ENCODE results near the gene SNX14.

The SNX14 gene, protein sequence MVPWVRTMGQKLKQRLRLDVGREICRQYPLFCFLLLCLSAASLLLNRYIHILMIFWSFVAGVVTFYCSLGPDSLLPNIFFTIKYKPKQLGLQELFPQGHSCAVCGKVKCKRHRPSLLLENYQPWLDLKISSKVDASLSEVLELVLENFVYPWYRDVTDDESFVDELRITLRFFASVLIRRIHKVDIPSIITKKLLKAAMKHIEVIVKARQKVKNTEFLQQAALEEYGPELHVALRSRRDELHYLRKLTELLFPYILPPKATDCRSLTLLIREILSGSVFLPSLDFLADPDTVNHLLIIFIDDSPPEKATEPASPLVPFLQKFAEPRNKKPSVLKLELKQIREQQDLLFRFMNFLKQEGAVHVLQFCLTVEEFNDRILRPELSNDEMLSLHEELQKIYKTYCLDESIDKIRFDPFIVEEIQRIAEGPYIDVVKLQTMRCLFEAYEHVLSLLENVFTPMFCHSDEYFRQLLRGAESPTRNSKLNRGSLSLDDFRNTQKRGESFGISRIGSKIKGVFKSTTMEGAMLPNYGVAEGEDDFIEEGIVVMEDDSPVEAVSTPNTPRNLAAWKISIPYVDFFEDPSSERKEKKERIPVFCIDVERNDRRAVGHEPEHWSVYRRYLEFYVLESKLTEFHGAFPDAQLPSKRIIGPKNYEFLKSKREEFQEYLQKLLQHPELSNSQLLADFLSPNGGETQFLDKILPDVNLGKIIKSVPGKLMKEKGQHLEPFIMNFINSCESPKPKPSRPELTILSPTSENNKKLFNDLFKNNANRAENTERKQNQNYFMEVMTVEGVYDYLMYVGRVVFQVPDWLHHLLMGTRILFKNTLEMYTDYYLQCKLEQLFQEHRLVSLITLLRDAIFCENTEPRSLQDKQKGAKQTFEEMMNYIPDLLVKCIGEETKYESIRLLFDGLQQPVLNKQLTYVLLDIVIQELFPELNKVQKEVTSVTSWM

GRCh38 chr6:85593438-85594196 is at the start of gene SNX14:
SNX14 (minus strand) TSS chr6:85593858; CDS start chr6:85593718, 140 bp downstream.
- peak; percentile 92 for DNase-seq

GRCh38 chr6:85642774-85643536 is 49.3 kb upstream of the SNX14 start, which contains the start of gene SYNCRIP:
SYNCRIP (minus strand) TSS chr6:85642886; CDS start chr6:85641439, 1,447 bp downstream.
- Histone ChIP-seq H4K20me1 (ENCODE audit: insufficient read depth, low read length) (peaks cover 31% of the 10 kb centered on the region), H3K4me2 (ENCODE audit: low read depth, low read length) (peak within 1 kb of the TSS; percentile 97), H3K79me2 (ENCODE audit: low read length) (peaks cover 55% of the 10 kb centered on the region), H3K27ac (ENCODE audit: low read length) (peak within 1 kb of the TSS; percentile 100), H3K4me1 (ENCODE audit: low read length) (peaks cover 17% of the 10 kb centered on the region), H3K9me3 (replicated peaks; ENCODE audit: insufficient read depth, low read length) (no peaks in the 10 kb centered on the region), H3K9me2 (replicated peaks; ENCODE audit: insufficient read depth, low read length) (no peaks in the 10 kb centered on the region), H3F3A (ENCODE audit: insufficient read depth, low read length) (peaks cover 13% of the 10 kb centered on the region), H2AFZ (ENCODE audit: low read length) (peak within 1 kb of the TSS; percentile 76), H3K4me3 (ENCODE audit: low read length) (peak within 1 kb of the TSS; percentile 99), H3K36me3 (replicated peaks; ENCODE audit: insufficient read depth, low read length) (peaks cover 14% of the 10 kb centered on the region; the same call in 1 of the 2 replicates), H3K9ac (ENCODE audit: low read length) (peak within 1 kb of the TSS; percentile 100), H3K27me3 (replicated peaks; ENCODE audit: insufficient read depth, low read length) (no peaks in the 10 kb centered on the region)
- TF ChIP-seq EZH2 (optimal IDR thresholded peaks at IDR 0.05; ENCODE audit: low read depth, low read length) (no peak), EZH2phosphoT487 (IDR thresholded peaks at IDR 0.05; ENCODE audit: low read length) (no peak), CTCF (IDR thresholded peaks at IDR 0.05; ENCODE audit: low read length) (no peak)
- peak; percentile 96 for DNase-seq

More at GRCh38 chr6:85593438-85594196, at the start of gene SNX14:
- H3K27me3 ChIP-seq (replicated peaks; ENCODE audit: insufficient read depth, low read length) = no peaks in the 10 kb centered on the region
- H3K9me3 ChIP-seq (replicated peaks; ENCODE audit: insufficient read depth, low read length) = no peaks in the 10 kb centered on the region
- no peaks in the 10 kb centered on the region for H3K36me3 ChIP-seq (replicated peaks; ENCODE audit: insufficient read depth, low read length)
- peaks cover 4% of the 10 kb centered on the region; the same call in 1 of the 2 replicates for H3K4me1 ChIP-seq (ENCODE audit: low read length)
- peak within 1 kb of the TSS; percentile 73 for H3K4me3 ChIP-seq (ENCODE audit: low read length)
- H4K20me1 ChIP-seq (ENCODE audit: insufficient read depth, low read length) = no peaks in the 10 kb centered on the region
- H3F3A ChIP-seq (ENCODE audit: insufficient read depth, low read length) = peaks cover 38% of the 10 kb centered on the region
- peak within 1 kb of the TSS; percentile 49 for H2AFZ ChIP-seq (ENCODE audit: low read length)
- peak within 1 kb of the TSS; percentile 75 for H3K9ac ChIP-seq (ENCODE audit: low read length)
- peak within 1 kb of the TSS; percentile 66 for H3K4me2 ChIP-seq (ENCODE audit: low read depth, low read length)
- TF ChIP-seq EZH2 (optimal IDR thresholded peaks at IDR 0.05; ENCODE audit: low read depth, low read length) = no peak
- TF ChIP-seq EZH2phosphoT487 (IDR thresholded peaks at IDR 0.05; ENCODE audit: low read length) = no peak
- TF ChIP-seq CTCF (IDR thresholded peaks at IDR 0.05; ENCODE audit: low read length) = no peak
- H3K9me2 ChIP-seq (replicated peaks; ENCODE audit: insufficient read depth, low read length) = no peaks in the 10 kb centered on the region
- H3K79me2 ChIP-seq (ENCODE audit: low read length) = peaks cover 40% of the 10 kb centered on the region
- peak within 1 kb of the TSS; percentile 81 for H3K27ac ChIP-seq (ENCODE audit: low read length)

All from MM.1S (cell line).